HT-29 (cell line): ENCODE results near the gene TBC1D2. TPM values are rescaled to one million over a fixed set of nuclear protein-coding genes. Genes with fewer than 3 reads are reported as not detected.

ENCODE experiments used
- DNase-seq: peaks from one replicate; pipeline ENCODE4 v3.0.0-alpha.2; 2015; ENCODE audit warnings: low spot score
- small RNA-seq: library from RNA; depleted of rRNA; stranded (forward); fragments of <200 nt; gene quantifications from one replicate; pipeline ENCODE3, GENCODE V24; 2014
- total RNA-seq: library from RNA; depleted of rRNA; stranded (reverse); fragments of >200 nt; shearing (Covaris generic); gene quantifications from 2 replicates; pipeline ENCODE4 v1.2.3, GENCODE V29; 2014; rRNA removed

TBC1D2 gene
- total RNA-seq, 1 experiment from 2014 or later, result 16.0 TPM

DNA sequence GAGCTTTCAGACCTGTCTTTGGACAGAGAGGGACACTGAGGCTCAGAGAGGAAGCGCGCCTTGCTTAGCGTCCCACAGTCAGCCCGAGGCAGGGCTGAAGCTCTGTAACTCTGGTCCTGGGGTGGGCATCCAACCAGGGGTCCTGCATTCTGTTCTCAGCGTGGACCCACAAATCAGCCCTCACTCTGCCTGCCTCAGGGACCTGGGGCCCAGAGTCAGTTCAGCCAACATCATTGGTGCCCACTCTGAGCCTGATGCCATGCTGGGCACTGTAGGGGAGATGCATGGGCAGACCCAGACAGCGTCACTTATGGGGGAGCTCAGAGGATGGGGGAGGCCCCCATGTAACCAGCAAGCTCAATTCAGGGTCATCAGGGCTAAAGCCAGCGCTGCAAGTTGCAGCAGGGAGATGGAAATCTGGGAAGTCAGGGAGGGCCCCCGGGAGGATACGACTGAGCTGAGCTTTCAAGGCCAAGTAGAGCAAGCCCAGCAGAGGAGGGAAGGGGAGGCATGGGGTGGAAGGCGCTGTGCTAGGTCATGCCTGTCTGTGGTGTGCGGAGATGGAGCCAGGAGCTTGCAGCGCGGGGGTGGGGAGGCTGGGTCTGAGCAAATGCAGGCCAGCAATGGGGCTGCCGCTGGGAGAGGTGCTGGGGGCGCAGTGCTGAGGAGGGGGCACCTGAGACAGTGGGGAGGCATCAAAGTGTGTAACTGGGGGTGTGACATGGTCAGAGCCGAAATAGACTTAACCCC lies 84.1 kb downstream of the TBC1D2 start:
- no peak for DNase-seq

DNA sequence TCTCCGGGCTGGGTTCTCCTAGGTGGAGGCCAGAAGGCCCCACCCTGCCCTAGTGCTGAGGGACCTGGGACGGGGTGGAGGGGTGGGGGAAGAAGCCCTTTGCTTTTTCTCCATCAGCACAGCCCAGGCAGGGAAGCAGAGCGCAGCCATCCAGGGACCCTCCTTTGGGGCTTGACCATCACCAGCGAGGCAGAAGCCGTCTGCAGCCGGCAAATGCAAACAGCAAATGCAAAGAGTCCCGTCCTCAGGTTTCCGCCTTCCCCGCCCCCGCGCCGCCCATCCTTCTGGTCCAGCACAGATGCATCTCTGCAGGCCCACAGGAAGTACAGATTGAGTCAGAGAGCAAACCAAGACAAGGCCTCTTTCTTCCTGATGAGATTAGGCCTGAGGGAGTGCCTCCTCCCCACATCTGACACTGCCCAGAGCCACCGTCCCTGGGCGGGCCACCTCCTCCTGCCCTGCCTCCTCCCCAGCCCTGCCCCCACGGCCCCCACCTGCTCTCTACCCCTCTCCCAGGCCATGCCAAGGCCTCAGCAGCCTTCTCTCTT lies 86.4 kb downstream of the TBC1D2 start:
- peak; percentile 86 for DNase-seq

- no peak for DNase-seq
These were observed 87.2 kb downstream of the TBC1D2 start for GRCh38 chr9:98168153-98168780.

DNA sequence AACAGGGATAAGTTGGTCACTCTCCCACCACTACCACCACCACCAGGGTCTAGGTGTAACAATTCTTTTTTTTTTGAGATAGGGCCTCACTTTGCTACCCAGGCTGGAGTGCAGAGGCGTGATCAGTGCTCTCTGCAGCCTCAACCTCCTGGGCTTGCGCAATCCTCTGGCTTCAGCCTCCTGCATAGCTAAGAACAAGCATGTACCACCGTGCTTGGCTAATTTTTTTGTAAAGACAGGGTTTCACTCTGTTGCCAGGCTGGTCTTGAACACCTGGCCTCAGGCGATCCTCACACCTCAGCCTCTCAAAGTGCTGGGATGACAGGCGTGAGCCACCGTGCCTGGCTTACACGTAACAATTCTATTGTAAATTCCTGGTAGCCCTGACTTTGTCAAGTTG lies 90.5 kb downstream of the TBC1D2 start:
- DNase-seq, result no peak

DNA sequence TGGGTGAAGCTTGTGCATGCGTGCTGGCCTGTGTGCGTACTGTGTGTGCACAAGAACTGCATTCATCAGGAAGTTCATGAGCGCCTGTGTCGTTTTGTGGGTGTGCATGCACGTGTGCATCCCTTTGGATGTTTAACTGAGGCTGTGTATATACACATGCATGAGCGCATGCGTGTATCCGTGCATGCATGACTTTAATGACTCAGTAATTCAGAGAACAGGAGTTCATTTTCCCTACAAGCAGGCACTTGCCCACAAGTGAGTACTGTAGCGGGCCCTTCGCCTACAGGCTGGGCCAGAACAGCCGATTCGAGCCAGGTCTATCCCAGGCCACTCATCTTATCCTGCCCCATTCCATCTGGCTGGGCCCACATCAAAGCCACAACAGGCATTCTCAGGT lies 92.8 kb downstream of the TBC1D2 start:
- DNase-seq, result no peak

- no peak for DNase-seq
These were observed 93.6 kb downstream of the TBC1D2 start for GRCh38 chr9:98161851-98162250.

DNA sequence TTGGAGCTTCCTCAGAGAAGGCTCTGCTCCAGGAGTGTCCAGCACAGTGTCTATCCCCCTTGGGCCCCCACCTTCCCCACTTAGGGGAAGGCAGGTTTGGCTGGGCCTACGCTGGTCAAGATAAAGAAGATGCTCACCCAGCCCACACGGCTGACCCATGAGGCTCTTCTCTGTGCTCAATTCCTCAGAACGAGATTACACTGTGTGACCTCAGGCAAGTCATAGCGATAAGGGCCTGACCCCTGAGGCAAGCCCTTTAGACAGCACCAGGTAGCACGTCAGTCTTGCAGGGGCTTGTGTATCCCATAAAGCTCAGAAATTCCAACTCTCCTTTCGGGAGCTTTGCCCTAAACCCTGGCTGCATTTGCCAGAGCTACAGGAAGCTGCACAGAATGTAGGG lies 95.7 kb downstream of the TBC1D2 start:
- no peak for DNase-seq

GRCh38 chr9:98159301-98159700 lies 96.1 kb downstream of the TBC1D2 start:
- DNase-seq, result no peak

- DNase-seq, result peak; percentile 16
These were observed 97.2 kb downstream of the TBC1D2 start for GRCh38 chr9:98158071-98158831.

GRCh38 chr9:98157372-98157771 lies 98.1 kb downstream of the TBC1D2 start:
- DNase-seq, result no peak

- peak; percentile 54 for DNase-seq
These were observed 100.8 kb downstream of the TBC1D2 start for GRCh38 chr9:98154678-98155077.

- DNase-seq, result no peak
These were observed 102.9 kb downstream of the TBC1D2 start for GRCh38 chr9:98152526-98152925.

DNA sequence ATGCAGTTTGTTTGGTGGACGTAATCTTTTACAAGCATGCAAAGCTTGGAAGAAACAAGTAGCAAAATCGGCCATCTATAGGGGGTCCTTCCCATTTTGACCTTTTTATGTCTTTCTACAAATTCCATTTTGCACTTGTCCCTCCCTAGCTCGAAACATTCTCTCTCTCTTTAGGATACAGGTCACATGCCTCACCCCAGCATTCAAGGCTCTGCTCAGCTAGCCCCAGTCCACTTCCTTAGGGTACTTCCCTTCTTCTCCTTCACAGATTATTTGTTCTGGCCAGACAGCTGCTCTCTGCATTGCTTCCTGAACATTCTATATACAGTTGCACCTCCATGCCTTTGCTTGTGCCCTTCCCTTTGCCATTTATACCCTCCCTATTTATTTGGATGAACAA lies 104.7 kb downstream of the TBC1D2 start:
- DNase-seq, result no peak

DNA sequence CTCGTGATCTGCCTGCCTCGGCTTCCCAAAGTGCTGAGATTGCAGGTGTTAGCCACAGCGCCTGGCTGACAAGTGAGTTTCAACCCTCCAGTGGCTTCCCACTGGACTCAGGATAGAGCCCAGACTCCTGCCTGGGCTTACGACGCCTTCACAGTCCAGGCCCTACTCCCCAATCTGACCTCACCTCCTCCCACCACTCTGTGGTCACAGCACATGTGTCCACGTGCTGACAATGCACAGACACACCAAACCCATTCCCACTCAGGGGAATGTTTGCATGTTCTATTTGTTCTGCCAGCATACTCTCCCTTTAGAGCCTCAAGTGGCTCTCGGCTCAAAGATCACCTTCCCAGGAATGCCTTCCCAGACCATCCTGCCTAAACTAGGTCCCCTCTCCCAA lies 105.3 kb downstream of the TBC1D2 start:
- DNase-seq, result no peak

GRCh38 chr9:98149422-98149821 lies 106.0 kb downstream of the TBC1D2 start:
- DNase-seq, result no peak

Small RNA genes lying within 50 kb of the gene (small RNA-seq; reads per million reads assigned to genes)
- gene MIR6854, result not detected

Other genes starting within 250 kb of the TBC1D2 start
- 122 and 125 TPM in 2 replicates for gene NANS, start 198.9 kb downstream of the TBC1D2 start, total RNA-seq
- gene TRIM14, start 136.4 kb downstream of the TBC1D2 start, total RNA-seq, result 31.2 and 34.2 TPM in 2 replicates
- gene CORO2A, start 63.0 kb downstream of the TBC1D2 start, total RNA-seq, result 23.2 and 23.6 TPM in 2 replicates